NCI-H510A (cell line): ENCODE results near the gene CENATAC.
"Not testable (repeated sequence)": the region's sequence is repeated elsewhere in the genome, so short reads cannot be mapped to it uniquely, and the experiment has no call there.

Source experiments
- DNase-seq: peaks from one replicate; lab custom pipeline; 2025; lab: John Stamatoyannopoulos, UW

CENATAC gene

GRCh38 chr11:118997627-118998387, at the start of gene CENATAC:
CENATAC (plus strand) TSS chr11:118998138; CDS start chr11:118998198, 60 bp downstream.
- DNase-seq: peak; percentile 85

GRCh38 chr11:118953265-118953664, 44.7 kb upstream of the CENATAC start:
- peak; percentile 43 for DNase-seq

GRCh38 chr11:118953976-118954375, 44.0 kb upstream of the CENATAC start:
- DNase-seq: peak; percentile 16

- DNase-seq: peak; percentile 82
These were observed 41.7 kb upstream of the CENATAC start, which contains the start of gene UPK2 for GRCh38 chr11:118956094-118956846. UPK2 (plus strand) TSS chr11:118956298; CDS start chr11:118956351, 53 bp downstream.

- no peak for DNase-seq
These were observed 41.0 kb upstream of the CENATAC start for GRCh38 chr11:118956847-118957469.

- DNase-seq: no peak
These were observed 40.4 kb upstream of the CENATAC start for GRCh38 chr11:118957549-118957948.

- DNase-seq: no peak
These were observed 40.0 kb upstream of the CENATAC start for GRCh38 chr11:118957968-118958367.

- no peak for DNase-seq
These were observed 39.4 kb upstream of the CENATAC start for GRCh38 chr11:118958577-118958976.

- DNase-seq: no peak
These were observed 36.7 kb upstream of the CENATAC start for GRCh38 chr11:118961189-118961588.

- DNase-seq: no peak
These were observed 36.3 kb upstream of the CENATAC start for GRCh38 chr11:118961591-118961990.

GRCh38 chr11:118969508-118969907, 28.4 kb upstream of the CENATAC start:
- not testable (repeated sequence) for DNase-seq

GRCh38 chr11:118971646-118972045, 26.3 kb upstream of the CENATAC start, which contains the start of gene FOXR1:
FOXR1 (plus strand) TSS chr11:118971761; CDS start chr11:118971932, 171 bp downstream.
- no peak for DNase-seq

- DNase-seq: no peak
These were observed 24.0 kb upstream of the CENATAC start for GRCh38 chr11:118973985-118974384.

- DNase-seq: peak; percentile 27
These were observed 21.9 kb upstream of the CENATAC start for GRCh38 chr11:118975771-118976709.

- no peak for DNase-seq
These were observed 18.5 kb upstream of the CENATAC start for GRCh38 chr11:118979434-118979833.

GRCh38 chr11:118980191-118980881, 17.6 kb upstream of the CENATAC start:
- DNase-seq: no peak

- not testable (repeated sequence) for DNase-seq
These were observed 13.6 kb upstream of the CENATAC start for GRCh38 chr11:118984337-118984736.

GRCh38 chr11:118984825-118985224, 13.1 kb upstream of the CENATAC start:
- DNase-seq: no peak

GRCh38 chr11:118988280-118988679, 9.7 kb upstream of the CENATAC start:
- peak; percentile 72 for DNase-seq

GRCh38 chr11:118991486-118992038, 6.4 kb upstream of the CENATAC start:
- DNase-seq: not testable (repeated sequence)
